ENCODE results near the gene OR51G2. TPM values are rescaled to one million over a fixed set of nuclear protein-coding genes. Genes with fewer than 3 reads are reported as not detected.

The OR51G2 gene
- total RNA-seq, 2 donors from 2014 or later: not detected

- intact Hi-C loops (cut with DNase I): no loop called here
- ATAC-seq: no peak
- DNase-seq: no peak
These were observed 37.2 kb downstream of the OR51G2 start, which contains the start of gene OR51T1 for GRCh38 chr11:4881860-4882500. TSS of gene OR51T1 (plus strand) at chr11:4881900. CDS start at chr11:4881900, 0 bp downstream.

GRCh38 chr11:4881188-4881587, 38.0 kb downstream of the OR51G2 start:
- DNase-seq (no peak), ATAC-seq (no peak)
- intact Hi-C loops (cut with DNase I): no loop called here

- intact Hi-C loops (cut with DNase I): no loop called here
- ATAC-seq: no peak
- no peak for DNase-seq
These were observed 53.3 kb downstream of the OR51G2 start for GRCh38 chr11:4865855-4866254.

GRCh38 chr11:4863876-4864275, 55.3 kb downstream of the OR51G2 start:
- DNase-seq (no peak), ATAC-seq (no peak)
- intact Hi-C loops (cut with DNase I): no loop called here

Other genes with a start within 250 kb of the OR51G2 start
- gene OR51E2, start 221.5 kb downstream of the OR51G2 start, total RNA-seq: under 1 TPM; 0.09 to 0.31 TPM
- gene MMP26, start 214.6 kb downstream of the OR51G2 start, total RNA-seq: not detected
- not detected for gene OR51F1, start 149.4 kb downstream of the OR51G2 start, total RNA-seq
- not detected for gene OR52R1, start 115.0 kb downstream of the OR51G2 start, total RNA-seq
- not detected for gene OR51F2, start 98.0 kb downstream of the OR51G2 start, total RNA-seq
- not detected for gene OR51S1, start 70.1 kb downstream of the OR51G2 start, total RNA-seq
- not detected for gene OR51T1, start 37.5 kb downstream of the OR51G2 start, total RNA-seq
- not detected for gene OR51A7, start 15.6 kb downstream of the OR51G2 start, total RNA-seq
- gene OR51G1, start 5.0 kb upstream of the OR51G2 start, total RNA-seq: not detected
- not detected for gene OR51A4, start 28.3 kb upstream of the OR51G2 start, total RNA-seq
- not detected for gene OR51A2, start 36.4 kb upstream of the OR51G2 start, total RNA-seq
- gene OR51L1, start 75.5 kb upstream of the OR51G2 start, total RNA-seq: not detected
- not detected for gene OR52J3, start 127.2 kb upstream of the OR51G2 start, total RNA-seq
- not detected for gene OR52E2, start 140.3 kb upstream of the OR51G2 start, total RNA-seq
- gene OR52E1, start 150.2 kb upstream of the OR51G2 start, total RNA-seq: not detected
- gene OR52A5, start 219.0 kb upstream of the OR51G2 start, total RNA-seq: not detected
- not detected for gene OR52A1, start 235.4 kb upstream of the OR51G2 start, total RNA-seq

Measured in left cardiac atrium (tissue), 4 donors.